HG03159 (cell line): ENCODE data around the gene ERF.

Experiments
- ATAC-seq: cut with Tn5 transposase; IDR thresholded peaks from one replicate; pipeline ENCODE4 v1.9.1; 2021; ENCODE audit warnings: mild to moderate bottlenecking, moderate library complexity; ENCODE audit not compliant: unreplicated experiment

ERF gene

GRCh38 chr19:42244347-42245220, 10.3 kb downstream of the ERF start:
- ATAC-seq, result peak; percentile 40

- peak; percentile 63 for ATAC-seq
Observed at GRCh38 chr19:42242512-42243409, 12.2 kb downstream of the ERF start, which contains the start of gene GSK3A. GSK3A (minus strand) TSS chr19:42242602; CDS start chr19:42242465, 137 bp downstream.

- ATAC-seq, result no peak
Observed at GRCh38 chr19:42242069-42242511, 12.8 kb downstream of the ERF start.

- ATAC-seq, result no peak
Observed at GRCh38 chr19:42241279-42241678, 13.6 kb downstream of the ERF start.

GRCh38 chr19:42239544-42240220, 15.2 kb downstream of the ERF start:
- ATAC-seq, result no peak

- no peak for ATAC-seq
Observed at GRCh38 chr19:42235181-42235580, 19.7 kb downstream of the ERF start.

- ATAC-seq, result no peak
Observed at GRCh38 chr19:42234364-42234763, 20.6 kb downstream of the ERF start.

- ATAC-seq, result no peak
Observed at GRCh38 chr19:42233678-42234292, 21.1 kb downstream of the ERF start.

- no peak for ATAC-seq
Observed at GRCh38 chr19:42233106-42233505, 21.8 kb downstream of the ERF start.

- no peak for ATAC-seq
Observed at GRCh38 chr19:42232435-42232834, 22.5 kb downstream of the ERF start.

GRCh38 chr19:42230571-42230970, 24.4 kb downstream of the ERF start:
- ATAC-seq, result no peak

- no peak for ATAC-seq
Observed at GRCh38 chr19:42229855-42230351, 25.0 kb downstream of the ERF start.

- no peak for ATAC-seq
Observed at GRCh38 chr19:42229301-42229854, 25.6 kb downstream of the ERF start.

- no peak for ATAC-seq
Observed at GRCh38 chr19:42228641-42229040, 26.3 kb downstream of the ERF start.

GRCh38 chr19:42226886-42227285, 28.0 kb downstream of the ERF start:
- no peak for ATAC-seq

- ATAC-seq, result no peak
Observed at GRCh38 chr19:42225718-42226292, 29.1 kb downstream of the ERF start.

GRCh38 chr19:42224940-42225717, 29.8 kb downstream of the ERF start:
- no peak for ATAC-seq

- ATAC-seq, result no peak
Observed at GRCh38 chr19:42220751-42221097, 34.2 kb downstream of the ERF start.
